Ectodermal cell (in vitro differentiated cells): ENCODE results near the gene TNS4.

Experiments used
- H3K27ac ChIP-seq: 2 replicates; pipeline ENCODE4 v1.7.0; 2013; ENCODE audit warnings: mild to moderate bottlenecking, low read depth, low read length; ENCODE audit not compliant: insufficient read depth, poor library complexity, severe bottlenecking
- H3K27me3 ChIP-seq: 2 replicates; pipeline ENCODE4 v1.7.0; 2013; ENCODE audit warnings: mild to moderate bottlenecking, low read length; ENCODE audit not compliant: insufficient read depth, control insufficient read depth, poor library complexity, severe bottlenecking
- H3K36me3 ChIP-seq: one replicate; pipeline ENCODE4 v1.7.0; 2013; ENCODE audit warnings: low read length; ENCODE audit not compliant: control insufficient read depth, insufficient read depth
- H3K4me1 ChIP-seq: one replicate; pipeline ENCODE4 v1.7.0; 2013; ENCODE audit warnings: low read length; ENCODE audit not compliant: control insufficient read depth, insufficient read depth
- H3K4me3 ChIP-seq: 2 replicates; pipeline ENCODE4 v1.7.0; 2013; ENCODE audit warnings: low read depth, low read length, control low read depth; ENCODE audit not compliant: insufficient read depth
- H3K9me3 ChIP-seq: 2 replicates; pipeline ENCODE4 v1.7.0; 2013; ENCODE audit warnings: mild to moderate bottlenecking, low read length, moderate library complexity; ENCODE audit not compliant: control insufficient read depth
- WGBS, 2 experiments: methylation state at CpG; one replicate each; pipeline ENCODE4 v1.1.7; 2013; ENCODE audit warnings: missing lambda C conversion rate in 2 of 2; 5-methylcytosine and 5-hydroxymethylcytosine counted together

Gene TNS4

GRCh38 chr17:40447148-40447644, 54.2 kb downstream of the TNS4 start:
- H3K9me3 ChIP-seq, result no peaks in the 10 kb centered on the region
- peaks cover 23% of the 10 kb centered on the region for H3K4me1 ChIP-seq
- no peaks in the 10 kb centered on the region for H3K36me3 ChIP-seq
- H3K27ac ChIP-seq, result no peak overlapping the region
- H3K4me3 ChIP-seq, result no peak overlapping the region
- H3K27me3 ChIP-seq, result peaks cover 10% of the 10 kb centered on the region
- WGBS, 2 experiments, result 91 to 96% methylated on average over 8 of the region's 8 CpGs

- H3K36me3 ChIP-seq, result no peaks in the 10 kb centered on the region
- H3K4me1 ChIP-seq, result peaks cover 23% of the 10 kb centered on the region
- H3K27ac ChIP-seq, result no peak overlapping the region
- WGBS, 2 experiments, result 95% methylated on average over 10 to 11 of the region's 11 CpGs
- no peak overlapping the region for H3K4me3 ChIP-seq
- peaks cover 10% of the 10 kb centered on the region for H3K27me3 ChIP-seq
- no peaks in the 10 kb centered on the region for H3K9me3 ChIP-seq
Observed at GRCh38 chr17:40445751-40446468, 55.5 kb downstream of the TNS4 start.

GRCh38 chr17:40443988-40444899, 57.2 kb downstream of the TNS4 start:
- Histone ChIP-seq H3K4me1 (peaks cover 16% of the 10 kb centered on the region), H3K9me3 (no peaks in the 10 kb centered on the region), H3K27me3 (peaks cover 10% of the 10 kb centered on the region), H3K27ac (no peak overlapping the region), H3K4me3 (peak overlapping the region; percentile 54), H3K36me3 (no peaks in the 10 kb centered on the region)
- 12 to 16% methylated on average over 13 to 14 of the region's 15 CpGs for WGBS, 2 experiments

- H3K36me3 ChIP-seq, result no peaks in the 10 kb centered on the region
- H3K4me3 ChIP-seq, result peak within 1 kb of the TSS; percentile 54
- 0% methylated on average over 98 of the region's 98 CpGs for WGBS, 2 experiments
- H3K27ac ChIP-seq, result no peak within 1 kb of the TSS
- no peaks in the 10 kb centered on the region for H3K9me3 ChIP-seq
- H3K4me1 ChIP-seq, result peaks cover 16% of the 10 kb centered on the region
- H3K27me3 ChIP-seq, result peaks cover 10% of the 10 kb centered on the region
Observed at GRCh38 chr17:40443196-40443987, 58.0 kb downstream of the TNS4 start, which contains the start of gene IGFBP4. Gene IGFBP4, plus strand, starts transcription at chr17:40443450. Its CDS starts 286 bp downstream, at chr17:40443736.

- Histone ChIP-seq H3K9me3 (no peaks in the 10 kb centered on the region), H3K27me3 (peaks cover 10% of the 10 kb centered on the region), H3K4me3 (peak overlapping the region; percentile 54), H3K36me3 (no peaks in the 10 kb centered on the region), H3K4me1 (peaks cover 16% of the 10 kb centered on the region), H3K27ac (no peak overlapping the region)
- 32% methylated on average over 29 of the region's 29 CpGs for WGBS, 2 experiments
Observed at GRCh38 chr17:40442392-40443195, 58.8 kb downstream of the TNS4 start.

GRCh38 chr17:40440166-40440565, 61.3 kb downstream of the TNS4 start:
- WGBS, 2 experiments, result 94 to 95% methylated on average over 4 of the region's 4 CpGs
- peaks cover 10% of the 10 kb centered on the region for H3K27me3 ChIP-seq
- no peaks in the 10 kb centered on the region for H3K9me3 ChIP-seq
- H3K4me3 ChIP-seq, result no peak overlapping the region
- H3K4me1 ChIP-seq, result peaks cover 12% of the 10 kb centered on the region
- no peak overlapping the region for H3K27ac ChIP-seq
- H3K36me3 ChIP-seq, result no peaks in the 10 kb centered on the region

GRCh38 chr17:40437095-40437732, 64.2 kb downstream of the TNS4 start:
- WGBS, 2 experiments, result 93 to 94% methylated on average over 5 of the region's 5 CpGs
- Histone ChIP-seq H3K9me3 (no peaks in the 10 kb centered on the region), H3K27me3 (peaks cover under 1% of the 10 kb centered on the region), H3K4me3 (no peak overlapping the region), H3K27ac (no peak overlapping the region), H3K4me1 (no peaks in the 10 kb centered on the region), H3K36me3 (no peaks in the 10 kb centered on the region)

GRCh38 chr17:40436636-40437035, 64.8 kb downstream of the TNS4 start:
- H3K27ac ChIP-seq, result no peak overlapping the region
- no peaks in the 10 kb centered on the region for H3K4me1 ChIP-seq
- no peak overlapping the region for H3K4me3 ChIP-seq
- WGBS, 2 experiments, result 87 to 88% methylated on average over 5 of the region's 5 CpGs
- H3K9me3 ChIP-seq, result no peaks in the 10 kb centered on the region
- H3K36me3 ChIP-seq, result no peaks in the 10 kb centered on the region
- no peaks in the 10 kb centered on the region for H3K27me3 ChIP-seq
